GM18511 (cell line): ENCODE data around the gene GRAMD1B.
"Not testable (repeated sequence)": the region's sequence is repeated elsewhere in the genome, so short reads cannot be mapped to it uniquely, and the experiment has no call there.

ENCODE experiments used
- ATAC-seq: cut with Tn5 transposase; IDR thresholded peaks from one replicate; pipeline ENCODE4 v1.9.1; 2021; ENCODE audit warnings: mild to moderate bottlenecking, moderate library complexity; ENCODE audit not compliant: unreplicated experiment

Gene GRAMD1B

DNA sequence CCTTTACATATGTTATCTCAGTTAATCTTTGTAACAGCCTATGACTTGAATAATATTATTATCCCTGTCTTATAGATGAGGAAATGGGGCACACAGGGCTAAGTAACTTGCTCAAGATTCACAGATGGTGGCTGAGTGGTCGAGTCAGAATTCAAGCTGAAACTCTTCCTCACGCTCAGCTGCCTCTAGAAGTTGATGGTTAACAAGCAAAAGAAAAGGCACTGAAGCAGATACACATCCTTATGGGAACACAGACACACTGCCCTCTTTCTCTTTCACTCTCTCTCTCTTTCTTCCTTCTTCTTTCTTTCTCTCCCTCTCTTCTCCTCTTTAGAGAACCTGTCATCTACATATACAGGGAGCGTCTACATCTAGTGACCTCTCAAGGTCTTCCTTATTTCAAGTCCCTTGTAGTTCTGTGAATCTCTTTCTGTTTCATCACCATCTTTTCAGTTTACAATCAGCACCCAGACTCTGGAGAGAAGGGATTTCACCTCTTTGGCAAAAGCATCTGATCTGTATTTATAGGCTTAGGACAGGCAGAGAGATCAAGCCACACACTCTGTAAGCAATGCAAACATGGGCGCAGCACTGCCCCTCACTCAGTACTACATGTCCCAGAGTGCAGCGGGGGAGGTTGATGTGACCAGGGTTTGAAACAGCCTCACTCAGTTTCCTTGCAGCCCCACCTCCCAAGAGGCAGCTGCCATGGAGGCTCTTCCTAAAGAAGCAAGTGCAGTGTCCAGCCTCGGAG lies 75.7 kb downstream of the GRAMD1B start:
- ATAC-seq, result peak; percentile 82

DNA sequence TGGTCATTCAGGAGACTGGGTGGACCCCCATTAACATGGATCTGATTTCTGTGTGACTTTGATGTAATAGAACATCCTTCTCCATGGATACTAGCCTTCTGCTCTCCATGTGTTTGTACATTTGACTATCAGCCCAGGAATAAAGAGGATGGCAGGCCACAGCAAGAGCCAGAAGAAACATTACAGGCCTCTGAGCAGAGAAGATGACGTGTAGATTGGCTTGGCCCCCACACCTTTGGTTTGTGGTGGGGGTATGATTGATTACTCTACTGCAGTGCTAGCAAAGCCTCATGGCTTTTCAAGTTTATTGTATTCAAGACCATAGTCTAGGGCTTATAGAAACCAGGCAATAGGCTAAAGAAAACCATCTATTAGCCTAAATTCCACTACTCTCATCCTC lies 77.0 kb downstream of the GRAMD1B start:
- no peak for ATAC-seq

DNA sequence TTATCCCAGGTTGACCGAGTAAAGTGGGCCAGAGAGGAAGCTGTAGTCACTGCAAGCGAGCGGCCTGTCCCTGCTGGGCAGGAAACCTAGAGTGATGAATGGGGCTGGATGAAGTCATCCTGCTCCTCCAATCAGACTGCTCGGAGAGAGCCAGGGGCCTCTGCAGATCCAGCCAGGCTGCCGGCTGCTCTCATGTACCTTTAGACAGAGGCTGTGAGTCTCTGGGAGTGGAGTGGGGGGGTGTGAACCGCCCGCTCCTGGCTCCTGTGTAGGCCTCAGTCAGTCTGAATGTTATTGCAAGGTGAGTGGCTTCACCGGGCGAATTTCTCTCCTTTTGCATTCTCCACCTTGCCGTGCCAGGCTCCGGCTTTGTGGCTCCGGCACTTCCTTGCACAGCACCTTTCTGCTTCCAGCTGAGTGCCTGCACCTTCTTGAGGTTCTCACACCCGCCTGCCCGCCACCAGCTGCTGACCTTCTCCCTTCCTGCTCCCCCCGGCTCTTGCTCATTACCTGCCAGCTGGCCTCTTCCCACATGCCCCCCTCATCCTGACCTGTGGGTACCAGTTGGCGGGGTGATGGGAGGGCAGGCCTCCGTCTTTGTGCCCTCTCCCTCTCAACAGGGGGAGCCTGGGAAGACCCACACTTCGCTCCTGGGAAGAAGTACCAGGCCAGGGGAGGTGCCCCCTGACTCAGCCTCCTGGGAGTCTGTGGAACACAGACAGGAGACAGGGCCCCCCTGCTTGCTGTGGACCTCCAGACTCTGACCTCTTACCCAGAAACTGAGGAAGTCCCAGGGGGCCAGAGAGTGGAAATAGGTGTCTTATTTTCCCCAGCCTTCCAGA lies 79.9 kb downstream of the GRAMD1B start:
- ATAC-seq, result no peak

DNA sequence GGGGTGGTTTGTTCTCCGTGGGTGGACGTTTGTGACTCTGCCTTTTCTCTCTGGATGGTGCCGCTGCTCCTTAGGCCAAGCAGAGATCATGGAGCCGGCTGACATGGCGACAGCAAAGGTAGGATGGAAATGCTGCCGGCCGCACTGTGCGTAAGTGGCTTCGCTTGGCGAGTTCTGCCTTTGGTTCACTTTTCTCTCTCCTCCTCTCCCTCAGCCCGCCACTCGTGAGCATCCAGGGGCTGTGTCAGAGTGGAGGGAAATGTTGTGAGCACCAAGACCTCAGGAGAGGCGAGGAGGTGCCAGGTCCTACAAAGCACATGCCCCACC lies 80.5 kb downstream of the GRAMD1B start:
- ATAC-seq, result no peak

DNA sequence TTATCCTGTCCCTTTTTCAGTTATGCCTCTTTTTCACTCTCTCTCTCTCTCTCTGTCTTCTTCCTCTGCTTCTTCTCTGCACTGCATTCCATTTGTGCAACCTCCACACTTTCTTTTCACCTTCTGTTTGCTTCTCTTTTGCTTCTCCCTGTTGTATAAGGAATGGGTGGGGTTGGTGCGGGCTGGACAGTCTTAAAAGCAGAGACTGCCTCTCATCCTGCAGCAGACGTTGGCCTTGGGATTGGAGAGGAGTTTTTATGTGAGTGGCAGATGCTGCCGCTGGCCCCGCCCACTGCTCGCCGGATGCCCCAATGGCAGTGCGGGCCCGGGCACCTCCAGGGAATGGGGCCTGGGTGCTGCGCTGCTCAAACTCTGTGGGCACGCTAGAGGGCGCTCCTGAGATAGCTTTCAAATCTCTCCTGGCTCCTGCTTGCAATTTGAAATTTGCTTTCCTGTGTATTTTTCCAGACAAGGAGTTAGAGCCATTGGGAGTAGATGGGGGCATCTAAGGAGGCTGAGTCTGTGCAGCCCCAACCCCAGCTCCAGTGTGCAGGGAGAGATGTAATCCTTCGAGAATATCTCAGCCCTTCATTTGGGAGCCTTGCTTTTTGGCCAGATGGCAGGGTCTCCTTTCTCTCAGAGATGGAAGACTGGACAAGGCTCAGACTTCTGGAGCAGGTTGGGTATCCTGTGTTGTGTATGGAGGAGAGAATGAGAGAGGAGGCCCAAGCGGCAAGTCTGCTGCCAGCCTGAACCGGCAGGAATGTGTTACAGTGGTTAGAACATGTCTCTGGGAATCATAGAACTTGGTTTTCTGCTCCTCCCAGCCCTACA lies 81.2 kb downstream of the GRAMD1B start:
- peak; percentile 93 for ATAC-seq

DNA sequence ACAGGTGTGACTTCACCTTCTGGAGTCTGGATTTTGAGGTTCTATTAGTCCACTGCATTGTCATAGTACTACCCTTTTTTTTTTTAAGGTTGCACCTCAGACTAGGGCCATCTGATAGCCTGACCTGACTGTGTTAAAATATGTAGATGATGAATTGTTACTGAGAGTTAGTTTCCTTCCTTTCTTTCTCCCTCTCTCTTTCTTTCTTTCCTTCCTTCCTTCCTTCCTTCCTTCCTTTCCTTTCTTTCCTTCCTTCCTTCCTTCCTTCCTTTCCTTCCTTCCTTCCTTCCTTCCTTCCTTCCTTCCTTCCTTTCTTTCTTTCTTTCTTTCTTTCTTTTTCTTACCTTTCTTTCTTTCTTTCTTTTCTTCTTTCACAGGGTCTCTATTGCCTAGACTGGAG lies 83.2 kb downstream of the GRAMD1B start:
- not testable (repeated sequence) for ATAC-seq

DNA sequence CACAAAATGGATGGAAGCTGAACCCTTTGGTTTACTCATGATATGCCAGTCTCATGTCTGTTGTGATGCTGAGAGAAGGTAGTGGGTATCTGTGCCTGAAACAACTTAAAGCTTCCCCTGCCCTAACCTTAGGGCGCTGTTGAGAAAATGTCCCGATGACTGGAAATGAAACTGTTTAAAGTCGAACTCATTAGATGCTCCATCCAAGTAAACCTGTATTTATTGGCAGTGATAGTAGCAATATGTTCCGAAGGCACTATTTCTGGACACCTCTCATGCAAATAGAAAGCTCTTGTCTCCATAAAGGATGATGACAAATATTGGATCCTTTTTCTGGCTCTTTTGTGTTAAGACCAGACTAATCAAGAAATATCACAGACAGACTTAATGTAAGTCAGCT lies 86.2 kb downstream of the GRAMD1B start:
- ATAC-seq, result no peak

DNA sequence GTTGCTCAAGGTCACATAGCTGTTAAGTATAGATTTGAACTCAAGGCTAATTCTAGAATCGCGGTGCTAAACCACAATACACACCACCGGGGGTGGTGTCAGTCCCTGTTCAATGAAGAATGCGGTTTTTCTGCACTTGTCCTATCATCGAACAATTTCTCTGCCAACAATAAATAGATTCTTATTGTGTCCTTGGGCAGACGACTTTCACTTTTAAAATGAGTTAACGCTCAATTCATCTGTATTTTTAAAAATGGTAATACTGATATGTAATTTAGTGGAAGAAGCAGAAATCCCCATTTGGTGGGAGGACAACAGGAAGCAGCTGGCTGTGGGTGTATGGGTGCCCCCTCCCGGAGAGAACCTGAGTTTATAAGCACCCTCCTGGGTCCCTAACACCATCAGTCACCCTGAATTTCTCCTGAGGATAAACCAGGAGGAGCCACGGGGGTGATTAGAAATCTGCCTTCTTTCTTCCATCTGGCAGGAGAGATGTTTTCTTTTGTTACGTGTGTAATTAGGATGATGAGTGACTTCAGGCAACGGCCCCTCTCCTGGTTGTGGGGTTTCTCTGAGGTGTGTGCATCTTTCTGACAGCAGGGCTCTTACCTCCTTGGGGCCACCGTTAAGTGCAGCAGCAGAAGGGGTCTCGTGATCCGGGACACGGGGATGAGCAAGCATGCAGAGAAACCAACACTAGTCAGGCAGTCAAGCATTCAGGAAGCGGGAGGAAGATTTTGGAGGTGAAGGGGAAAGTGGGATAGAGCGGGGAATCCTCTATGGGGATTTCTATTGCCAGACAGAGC lies 87.7 kb downstream of the GRAMD1B start:
- ATAC-seq, result peak; percentile 53

DNA sequence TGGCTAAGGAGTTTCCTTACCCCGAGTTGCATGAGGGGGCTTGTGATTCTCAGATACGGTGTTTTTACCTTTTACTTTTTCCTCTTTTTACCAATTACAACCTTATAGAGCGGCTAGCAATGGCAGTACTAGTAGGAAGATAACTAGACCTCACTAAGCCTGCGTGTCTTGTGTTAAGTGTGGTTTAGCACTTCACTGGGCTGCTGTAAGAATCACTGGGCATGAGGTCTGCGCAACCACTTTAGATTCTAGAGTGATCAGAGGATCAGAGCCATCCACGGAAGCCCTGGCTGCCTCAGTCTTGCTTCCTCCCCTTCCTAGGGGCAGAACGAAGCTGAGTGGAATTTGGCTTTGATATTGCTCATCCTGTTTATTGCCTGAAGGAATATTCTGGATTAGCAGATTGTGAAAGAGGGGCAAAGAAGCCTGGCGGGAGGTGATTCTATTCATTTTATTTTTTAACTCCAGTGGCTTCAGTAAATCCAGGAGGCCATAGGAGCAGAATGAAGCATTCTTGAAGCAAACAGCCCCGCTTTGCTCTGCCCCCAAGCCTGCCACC lies 88.5 kb downstream of the GRAMD1B start:
- ATAC-seq, result peak; percentile 68

DNA sequence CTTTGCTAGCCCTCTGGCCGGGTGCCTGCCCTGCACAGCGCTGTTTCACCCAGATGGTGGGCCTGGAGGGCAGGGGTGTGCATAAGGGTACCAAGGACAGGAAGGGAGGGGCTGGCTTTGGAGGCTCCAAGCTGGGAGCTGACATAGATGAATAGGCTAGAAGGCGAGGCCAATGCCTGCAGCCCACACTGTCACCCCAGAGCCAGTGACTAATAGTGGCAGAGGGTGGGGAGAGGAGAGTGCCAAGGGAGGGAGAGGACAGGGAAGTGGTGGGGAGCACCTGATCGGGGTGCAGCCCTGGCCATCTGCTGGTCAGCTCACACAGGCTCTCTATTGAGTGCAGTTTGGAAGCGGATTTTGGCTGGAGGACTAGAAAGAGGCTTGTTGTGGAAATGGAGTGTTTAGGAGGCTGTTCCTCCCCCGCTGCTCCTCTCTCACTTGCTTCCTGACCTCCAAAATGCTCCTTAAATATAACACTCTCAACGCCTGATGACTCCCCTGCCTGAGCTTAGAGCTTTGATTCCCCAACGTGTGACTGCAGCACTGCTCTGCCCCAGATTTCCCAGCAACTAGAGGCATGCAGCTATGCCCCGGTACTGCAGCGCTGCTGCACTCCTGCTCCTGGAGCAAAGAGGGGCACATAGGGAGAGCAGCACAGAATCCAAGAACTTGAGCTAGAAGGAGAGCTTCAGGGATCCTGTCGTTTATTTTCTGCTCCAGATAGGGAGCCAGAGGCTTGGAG lies 89.2 kb downstream of the GRAMD1B start:
- ATAC-seq, result no peak

DNA sequence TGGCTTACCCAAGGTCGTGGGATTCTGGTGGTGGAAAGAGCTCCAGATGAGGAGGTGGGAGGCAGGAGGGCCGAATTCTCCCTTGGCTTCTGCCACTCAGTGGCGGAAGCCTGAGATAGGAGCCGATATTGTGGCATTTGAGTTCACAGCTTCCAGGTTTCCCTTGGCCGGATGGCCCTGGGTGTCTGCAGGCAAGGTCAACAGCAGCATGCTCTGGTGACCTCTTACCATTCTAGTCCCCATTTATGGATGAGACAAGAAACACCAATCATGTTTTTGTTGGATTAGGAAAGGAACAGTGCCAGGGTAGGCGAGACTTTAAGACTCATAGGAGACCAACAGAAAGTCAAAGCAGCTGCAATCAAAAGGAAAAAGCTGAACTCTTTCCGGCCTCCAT lies 89.7 kb downstream of the GRAMD1B start:
- ATAC-seq, result no peak

DNA sequence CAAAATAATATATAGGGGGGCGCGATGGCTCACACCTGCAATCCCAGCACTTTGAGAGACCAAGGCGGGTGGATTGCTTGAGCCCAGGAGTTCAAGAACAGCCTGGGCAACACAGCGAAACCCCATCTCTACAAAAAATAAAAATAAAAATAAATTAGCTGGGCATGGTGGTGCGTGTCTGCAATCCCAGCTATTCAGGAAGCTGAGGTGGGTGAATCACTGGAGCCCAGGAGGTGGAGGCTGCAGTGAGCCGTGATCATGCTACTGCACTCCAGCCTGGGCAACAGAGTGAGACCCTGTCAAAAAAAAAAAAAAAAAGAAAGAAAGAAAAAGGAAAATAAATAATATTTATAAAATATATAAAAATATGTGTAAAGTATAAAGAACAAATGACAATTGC lies 90.4 kb downstream of the GRAMD1B start:
- ATAC-seq, result not testable (repeated sequence)

DNA sequence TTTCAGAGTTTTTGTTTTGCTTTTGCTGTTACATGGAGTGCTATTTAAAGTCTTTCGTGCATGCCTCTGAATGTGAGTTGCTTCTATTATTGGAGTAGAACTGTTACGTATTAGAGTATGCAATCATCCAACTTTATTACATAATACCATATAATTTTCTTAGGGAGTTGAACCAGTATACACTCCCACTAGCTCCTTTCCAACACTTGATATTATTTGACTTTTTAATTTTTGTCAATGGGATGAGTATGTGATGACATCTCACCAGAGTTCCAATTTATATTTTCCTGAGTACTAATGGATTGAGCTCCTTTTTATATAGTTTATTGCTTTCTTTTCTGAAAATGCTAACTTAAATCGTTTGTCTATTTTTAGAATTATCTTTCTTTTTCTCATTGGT lies 90.9 kb downstream of the GRAMD1B start:
- no peak for ATAC-seq

DNA sequence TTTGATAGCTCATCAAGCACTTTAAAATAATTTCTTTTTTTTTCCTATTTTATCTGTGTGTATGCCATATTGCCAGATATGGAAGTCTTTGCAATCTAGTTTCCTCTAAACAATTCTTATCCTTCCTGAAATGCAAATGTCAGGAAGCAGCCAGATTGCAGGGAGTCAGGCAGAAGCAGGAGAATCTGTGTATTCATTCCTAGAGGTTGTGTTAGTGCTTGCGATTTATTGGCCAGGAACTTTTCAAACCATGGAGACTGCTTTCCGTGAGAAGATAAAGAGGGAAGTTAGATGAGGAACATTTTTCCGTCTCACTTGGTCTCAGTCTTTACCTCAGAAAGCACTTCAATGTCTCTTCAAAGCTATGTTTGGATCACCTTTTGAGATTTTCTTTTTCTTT lies 91.9 kb downstream of the GRAMD1B start:
- ATAC-seq, result no peak

DNA sequence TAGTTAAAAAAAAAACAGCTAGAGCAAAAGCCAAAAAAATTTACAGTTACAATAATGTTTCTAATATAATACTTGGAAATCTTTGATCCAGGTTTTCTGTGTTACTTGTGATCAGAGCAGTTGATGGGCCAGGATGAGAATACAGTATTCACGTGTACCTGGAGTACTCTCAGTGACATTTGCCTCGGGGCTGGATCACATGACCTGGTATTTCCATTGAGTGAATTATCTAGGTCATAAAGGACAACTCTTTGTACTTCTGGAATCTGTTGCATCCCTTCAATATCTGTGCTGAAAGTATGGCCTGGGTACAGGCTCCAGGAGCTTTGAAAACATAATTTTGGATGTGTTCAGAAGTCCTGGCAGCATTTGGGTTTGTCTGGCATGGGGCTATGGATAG lies 93.5 kb downstream of the GRAMD1B start:
- no peak for ATAC-seq

DNA sequence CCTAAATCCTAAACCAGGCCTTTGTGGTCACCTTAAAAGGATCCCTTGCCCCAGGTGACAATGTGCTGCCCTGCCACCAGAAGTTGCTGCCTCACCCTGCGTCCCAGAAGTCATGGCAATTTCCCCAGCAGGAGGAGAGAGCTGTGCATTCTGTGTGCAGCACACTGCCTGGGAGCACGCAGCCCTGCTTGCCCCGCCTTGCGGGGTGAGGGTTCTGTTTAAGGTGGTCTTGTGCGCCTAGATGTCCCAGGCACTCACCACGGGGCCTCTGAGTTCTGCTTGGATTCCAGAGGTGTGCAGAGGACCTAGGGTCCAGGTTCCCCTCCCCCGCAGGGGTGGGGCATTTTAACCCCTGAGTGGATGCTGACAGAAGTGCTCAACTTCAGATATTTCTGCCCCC lies 95.0 kb downstream of the GRAMD1B start:
- no peak for ATAC-seq

DNA sequence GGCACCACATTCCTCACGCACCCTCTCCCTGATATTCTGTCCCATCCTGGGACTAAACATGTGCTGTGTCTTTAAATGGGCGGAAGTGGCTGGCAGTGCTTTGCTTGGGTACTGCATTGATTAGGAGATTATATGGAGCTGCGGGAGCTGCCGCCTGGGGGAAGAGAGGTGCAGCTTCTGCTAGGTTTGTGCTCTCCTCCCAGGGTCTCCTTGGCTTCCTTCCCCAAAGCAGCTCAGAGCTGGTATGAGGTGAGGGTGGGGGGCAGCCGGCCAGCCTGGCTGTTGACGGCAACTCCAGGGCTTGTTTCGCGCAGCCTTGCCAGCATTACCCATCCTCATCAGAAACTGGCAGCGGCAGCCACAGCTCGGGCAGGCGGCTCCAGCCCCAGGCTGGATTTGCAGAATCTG lies 95.4 kb downstream of the GRAMD1B start:
- ATAC-seq, result no peak

DNA sequence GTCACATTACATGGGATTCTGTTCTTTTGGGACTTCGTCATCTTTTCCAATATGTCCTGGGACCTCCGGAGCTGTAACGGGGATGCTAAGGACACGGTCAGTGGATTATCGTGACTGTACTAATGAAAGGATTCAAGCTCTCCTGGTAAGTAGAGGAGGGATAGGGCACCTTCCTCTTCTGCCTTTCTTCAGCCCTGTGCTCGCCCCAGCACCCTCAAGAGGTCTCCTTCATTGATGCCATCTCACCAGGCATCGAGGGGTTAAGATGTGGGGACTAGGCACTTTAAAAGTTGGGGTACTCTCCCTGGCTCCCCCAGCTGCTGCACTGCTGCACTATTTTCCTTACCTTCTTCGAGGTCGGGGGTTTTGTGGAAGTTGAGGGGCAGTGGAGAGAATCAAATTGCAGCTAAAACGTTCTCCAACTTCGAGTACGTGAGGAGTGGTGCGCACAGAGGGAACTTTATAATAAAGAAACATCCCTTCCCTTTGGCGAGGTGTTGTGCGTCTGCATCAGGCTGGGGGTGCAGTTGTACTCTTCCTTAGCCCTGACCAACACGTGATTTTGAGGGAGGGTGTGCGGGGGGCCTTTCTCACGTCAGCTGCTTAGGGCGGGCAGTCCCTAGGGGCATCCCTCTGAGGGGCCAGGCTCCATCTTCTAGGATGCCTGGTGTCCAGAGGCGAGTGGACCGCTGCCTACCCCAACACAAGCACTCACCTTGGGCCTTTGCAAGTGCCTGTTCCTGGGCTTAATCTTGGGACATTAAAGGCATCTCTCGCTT lies 96.1 kb downstream of the GRAMD1B start:
- no peak for ATAC-seq

DNA sequence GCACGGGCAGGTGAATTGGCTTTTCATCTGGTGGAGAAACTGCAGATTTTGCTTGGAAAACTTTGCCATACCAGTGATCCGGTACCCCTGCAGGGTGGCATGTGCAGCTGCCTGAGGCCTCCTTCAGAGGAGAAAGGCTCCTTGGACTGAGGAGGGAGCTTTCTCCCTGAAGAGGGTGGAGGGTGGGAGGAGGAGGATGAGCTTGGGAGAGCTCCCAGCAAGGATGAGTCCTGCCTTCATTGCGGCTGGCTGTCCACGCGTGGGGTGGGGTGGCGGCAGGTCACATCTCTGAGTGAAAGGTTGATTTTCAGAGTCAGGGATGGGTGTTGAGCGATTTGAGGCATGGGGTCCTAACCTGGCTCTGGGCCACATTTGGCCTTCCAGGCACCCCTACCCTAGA lies 96.8 kb downstream of the GRAMD1B start:
- no peak for ATAC-seq
